Trophoblast cell (in vitro differentiated cells and primary cell): ENCODE data around the gene BBS9.

Source experiments
- DNase-seq, 2 donors: peaks; one replicate each; pipeline ENCODE4 v3.0.0-alpha.2; 2016
- H2AFZ ChIP-seq: 2 replicates; pipeline ENCODE4 v1.6.1; 2013; ENCODE audit warnings: low read length, moderate library complexity, mild to moderate bottlenecking; ENCODE audit not compliant: insufficient read depth, poor library complexity
- H2AK5ac ChIP-seq: 2 replicates; pipeline ENCODE4 v1.6.1; 2013; ENCODE audit warnings: mild to moderate bottlenecking, low read length
- H2BK120ac ChIP-seq: 2 replicates; pipeline ENCODE4 v1.6.1; 2013; ENCODE audit warnings: low read length, mild to moderate bottlenecking, moderate library complexity; ENCODE audit not compliant: insufficient read depth, poor library complexity
- H2BK12ac ChIP-seq: 2 replicates; pipeline ENCODE4 v1.6.1; 2013; ENCODE audit warnings: mild to moderate bottlenecking, low read length, moderate library complexity
- H2BK5ac ChIP-seq: 2 replicates; pipeline ENCODE4 v1.6.1; 2013; ENCODE audit warnings: low read length, low read depth, moderate library complexity, mild to moderate bottlenecking; ENCODE audit not compliant: poor library complexity
- H3K14ac ChIP-seq: 2 replicates; pipeline ENCODE4 v1.6.1; 2013; ENCODE audit warnings: mild to moderate bottlenecking, low read length
- H3K18ac ChIP-seq: 2 replicates; pipeline ENCODE4 v1.6.1; 2013; ENCODE audit warnings: mild to moderate bottlenecking, low read length
- H3K23ac ChIP-seq: 2 replicates; pipeline ENCODE4 v1.6.1; 2013; ENCODE audit warnings: low read length
- H3K27ac ChIP-seq: 2 replicates; pipeline ENCODE4 v1.5.1; 2013; ENCODE audit warnings: low read depth, mild to moderate bottlenecking, inconsistent platforms, low read length, moderate library complexity
- H3K27me3 ChIP-seq: 2 replicates; pipeline ENCODE4 v1.6.1; 2013; ENCODE audit warnings: inconsistent platforms, mild to moderate bottlenecking, low read length, moderate library complexity; ENCODE audit not compliant: insufficient read depth
- H3K36me3 ChIP-seq, 2 experiments: 1 replicate in 1 of 2; 2 replicates in 1 of 2; pipeline ENCODE4 v1.6.1; 2013; ENCODE audit warnings: low read length in 2 of 2, mild to moderate bottlenecking in 2 of 2, moderate library complexity in 1 of 2; ENCODE audit not compliant: insufficient read depth in 2 of 2, control insufficient read depth in 1 of 2
- H3K4ac ChIP-seq: 2 replicates; pipeline ENCODE4 v1.6.1; 2013; ENCODE audit warnings: low read depth, mild to moderate bottlenecking, low read length, moderate library complexity
- H3K4me1 ChIP-seq, 2 experiments: 1 replicate in 1 of 2; 2 replicates in 1 of 2; pipeline ENCODE4 v1.6.1; 2013; ENCODE audit warnings: low read length in 2 of 2, mild to moderate bottlenecking in 2 of 2, moderate library complexity in 1 of 2; ENCODE audit not compliant: insufficient read depth in 2 of 2, control insufficient read depth in 1 of 2
- H3K4me2 ChIP-seq: 2 replicates; pipeline ENCODE4 v1.6.1; 2013; ENCODE audit warnings: inconsistent platforms, mild to moderate bottlenecking, low read length, moderate library complexity
- H3K4me3 ChIP-seq: 2 replicates; pipeline ENCODE4 v1.5.1; 2013; ENCODE audit warnings: mild to moderate bottlenecking, low read depth, low read length, inconsistent platforms
- H3K79me1 ChIP-seq: one replicate; pipeline ENCODE4 v1.6.1; 2013; ENCODE audit warnings: low read length
- H3K79me2 ChIP-seq: 2 replicates; pipeline ENCODE4 v1.6.1; 2013; ENCODE audit warnings: low read length, mild to moderate bottlenecking; ENCODE audit not compliant: control insufficient read depth, insufficient read depth, poor library complexity
- H3K9ac ChIP-seq: 2 replicates; pipeline ENCODE4 v1.6.1; 2013; ENCODE audit warnings: mild to moderate bottlenecking, low read length
- H3K9me3 ChIP-seq: 2 replicates; pipeline ENCODE4 v1.6.1; 2013; ENCODE audit warnings: low read depth, mild to moderate bottlenecking, control low read depth, inconsistent platforms, low read length; ENCODE audit not compliant: insufficient read depth
- H4K12ac ChIP-seq: 2 replicates; pipeline ENCODE4 v1.6.1; 2013; ENCODE audit warnings: low read depth, mild to moderate bottlenecking, low read length, moderate library complexity
- H4K8ac ChIP-seq: 2 replicates; pipeline ENCODE4 v1.6.1; 2013; ENCODE audit warnings: low read depth, mild to moderate bottlenecking, low read length, moderate library complexity
- H4K91ac ChIP-seq: one replicate; pipeline ENCODE4 v1.6.1; 2013; ENCODE audit warnings: low read depth, mild to moderate bottlenecking, low read length, moderate library complexity
- WGBS: extraction: QIAGEN DNeasy Blood & Tissue Kit; methylation state at CpG from one replicate; pipeline ENCODE4 v1.1.7; 2013; ENCODE audit warnings: missing lambda C conversion rate; ENCODE audit not compliant: insufficient read length, insufficient coverage; ENCODE audit errors: extremely low coverage; 5-methylcytosine and 5-hydroxymethylcytosine counted together

Gene BBS9

DNA sequence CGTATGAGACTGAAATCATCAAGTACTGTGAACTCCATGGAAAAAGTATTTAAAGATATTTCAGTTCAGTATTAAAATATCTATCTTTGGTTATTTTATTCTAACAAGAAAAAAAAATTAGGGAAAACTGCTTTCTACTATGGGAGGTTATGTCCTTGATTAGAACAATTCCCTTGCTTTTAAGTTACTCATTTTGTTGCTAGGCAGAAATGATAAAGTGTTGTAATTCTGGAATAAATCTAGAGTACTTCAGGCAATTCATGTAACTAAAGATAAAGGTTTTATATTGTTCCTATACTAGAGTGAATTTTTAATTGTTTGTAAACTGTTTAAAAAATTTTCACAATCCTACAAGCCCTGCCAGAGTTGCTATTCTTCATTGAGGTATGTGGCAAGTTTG, 92.0 kb downstream of the BBS9 start:
- H3K36me3 ChIP-seq = no peaks in the 10 kb centered on the region
- H3K14ac ChIP-seq = no peak overlapping the region
- no peak overlapping the region for H3K9ac ChIP-seq
- H2BK120ac ChIP-seq = no peak overlapping the region
- H3K23ac ChIP-seq = no peak overlapping the region
- no peak overlapping the region for H3K4ac ChIP-seq
- H3K4me3 ChIP-seq = no peak overlapping the region
- no peak overlapping the region for H3K18ac ChIP-seq
- H3K4me2 ChIP-seq = no peak overlapping the region
- H3K9me3 ChIP-seq = no peaks in the 10 kb centered on the region
- H3K79me2 ChIP-seq = no peaks in the 10 kb centered on the region
- no peak overlapping the region for H4K12ac ChIP-seq
- no peak overlapping the region for H2AFZ ChIP-seq
- H3K4me1 ChIP-seq = no peaks in the 10 kb centered on the region
- no peaks in the 10 kb centered on the region for H3K79me1 ChIP-seq
- H2BK5ac ChIP-seq = no peak overlapping the region
- H4K8ac ChIP-seq = no peak overlapping the region
- WGBS = no CpG with 5 or more reads among the region's 1 CpG
- no peak overlapping the region for H2AK5ac ChIP-seq
- H3K27me3 ChIP-seq = no peaks in the 10 kb centered on the region
- H2BK12ac ChIP-seq = no peak overlapping the region
- DNase-seq = no peak
- no peak overlapping the region for H4K91ac ChIP-seq
- no peak overlapping the region for H3K27ac ChIP-seq

- H3K36me3 ChIP-seq = no peaks in the 10 kb centered on the region
- no peaks in the 10 kb centered on the region for H3K4me1 ChIP-seq
- H2AFZ ChIP-seq = no peak overlapping the region
- no peak overlapping the region for H3K18ac ChIP-seq
- no peaks in the 10 kb centered on the region for H3K79me1 ChIP-seq
- H3K14ac ChIP-seq = no peak overlapping the region
- no CpG with 5 or more reads among the region's 1 CpG for WGBS
- DNase-seq = no peak
- no peak overlapping the region for H3K23ac ChIP-seq
- H4K12ac ChIP-seq = no peak overlapping the region
- no peaks in the 10 kb centered on the region for H3K9me3 ChIP-seq
- H3K27me3 ChIP-seq = no peaks in the 10 kb centered on the region
- H3K9ac ChIP-seq = no peak overlapping the region
- no peak overlapping the region for H3K4me3 ChIP-seq
- no peak overlapping the region for H2BK120ac ChIP-seq
- no peak overlapping the region for H4K91ac ChIP-seq
- H2BK5ac ChIP-seq = no peak overlapping the region
- H3K79me2 ChIP-seq = no peaks in the 10 kb centered on the region
- no peak overlapping the region for H3K27ac ChIP-seq
- H2AK5ac ChIP-seq = no peak overlapping the region
- H2BK12ac ChIP-seq = no peak overlapping the region
- H3K4me2 ChIP-seq = no peak overlapping the region
- H3K4ac ChIP-seq = no peak overlapping the region
- H4K8ac ChIP-seq = no peak overlapping the region
These were observed 103.3 kb downstream of the BBS9 start for GRCh38 chr7:33232632-33233145.

DNA sequence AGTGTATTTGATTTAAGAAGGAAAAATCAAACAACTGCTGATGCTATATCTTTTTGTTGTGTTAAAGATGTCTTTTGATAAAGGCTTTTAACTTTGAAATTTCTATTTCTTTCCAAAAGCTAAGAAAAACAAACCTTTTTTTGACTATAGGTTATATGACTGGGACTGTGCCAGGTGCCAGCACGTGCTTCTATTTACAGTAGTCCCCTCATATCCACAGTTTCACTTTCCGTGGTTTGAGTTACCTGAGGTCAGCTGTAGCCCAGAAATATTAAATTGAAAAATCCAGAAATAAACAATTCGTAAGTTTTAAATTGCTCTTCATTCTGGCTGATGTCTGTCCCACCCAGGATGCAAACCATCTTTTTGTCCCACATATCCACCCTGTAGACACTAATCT, 104.3 kb downstream of the BBS9 start:
- H3K4ac ChIP-seq = no peak overlapping the region
- no peaks in the 10 kb centered on the region for H3K79me2 ChIP-seq
- no peak overlapping the region for H3K27ac ChIP-seq
- H4K91ac ChIP-seq = no peak overlapping the region
- no peaks in the 10 kb centered on the region for H3K27me3 ChIP-seq
- H2BK12ac ChIP-seq = no peak overlapping the region
- H4K8ac ChIP-seq = no peak overlapping the region
- H2BK5ac ChIP-seq = no peak overlapping the region
- H3K4me3 ChIP-seq = no peak overlapping the region
- no peak overlapping the region for H3K18ac ChIP-seq
- H3K9ac ChIP-seq = no peak overlapping the region
- no peaks in the 10 kb centered on the region for H3K79me1 ChIP-seq
- no CpG with 5 or more reads among the region's 3 CpGs for WGBS
- no peak for DNase-seq
- no peaks in the 10 kb centered on the region for H3K36me3 ChIP-seq
- no peak overlapping the region for H2BK120ac ChIP-seq
- H3K4me1 ChIP-seq = no peaks in the 10 kb centered on the region
- no peak overlapping the region for H3K4me2 ChIP-seq
- no peak overlapping the region for H2AK5ac ChIP-seq
- H3K14ac ChIP-seq = no peak overlapping the region
- H4K12ac ChIP-seq = no peak overlapping the region
- H3K9me3 ChIP-seq = no peaks in the 10 kb centered on the region
- no peak overlapping the region for H2AFZ ChIP-seq
- H3K23ac ChIP-seq = no peak overlapping the region

DNA sequence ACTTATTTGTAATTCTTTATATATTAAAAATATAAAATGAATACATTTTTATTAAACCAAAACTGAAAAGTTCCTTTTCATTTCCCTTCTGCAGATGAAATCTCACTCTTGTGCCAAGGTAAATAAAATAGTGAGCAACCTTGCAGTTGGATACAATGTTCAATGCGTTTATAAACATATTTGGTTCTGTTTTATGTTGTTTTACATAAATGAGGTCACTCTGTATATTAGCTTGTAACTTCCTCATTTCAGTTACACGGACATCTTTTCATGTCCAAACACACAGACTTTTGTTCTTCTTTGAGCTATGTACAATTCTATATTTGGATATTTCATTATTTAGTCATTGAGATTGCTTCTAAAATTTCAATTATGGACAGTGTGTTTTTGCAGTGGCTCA, 107.7 kb downstream of the BBS9 start:
- H3K14ac ChIP-seq = no peak overlapping the region

More for the DNA sequence above, 107.7 kb downstream of the BBS9 start:
- H3K4ac ChIP-seq = no peak overlapping the region
- H4K8ac ChIP-seq = no peak overlapping the region
- no peaks in the 10 kb centered on the region for H3K36me3 ChIP-seq
- no peak overlapping the region for H3K9ac ChIP-seq
- H3K79me2 ChIP-seq = no peaks in the 10 kb centered on the region
- H3K23ac ChIP-seq = no peak overlapping the region
- no peak overlapping the region for H2AK5ac ChIP-seq
- no peak overlapping the region for H3K18ac ChIP-seq
- no peak overlapping the region for H4K12ac ChIP-seq
- no peak overlapping the region for H3K27ac ChIP-seq
- H3K9me3 ChIP-seq = no peaks in the 10 kb centered on the region
- H3K4me2 ChIP-seq = no peak overlapping the region
- no peaks in the 10 kb centered on the region for H3K79me1 ChIP-seq
- WGBS = no CpG with 5 or more reads among the region's 2 CpGs
- no peak overlapping the region for H2AFZ ChIP-seq
- H3K4me3 ChIP-seq = no peak overlapping the region
- H2BK12ac ChIP-seq = no peak overlapping the region
- no peak overlapping the region for H2BK5ac ChIP-seq
- no peaks in the 10 kb centered on the region for H3K4me1 ChIP-seq
- H3K27me3 ChIP-seq = no peaks in the 10 kb centered on the region
- DNase-seq = no peak
- H4K91ac ChIP-seq = no peak overlapping the region
- no peak overlapping the region for H2BK120ac ChIP-seq
